Lung microvascular endothelial cell (primary cell): Measurements from ENCODE around the gene KAT7. TPM values are rescaled to one million over a fixed set of nuclear protein-coding genes. Genes with fewer than 3 reads are reported as not detected.

Experiments used
- DNase-seq, 2 donors: peaks; one replicate each; pipeline versions ENCODE4 v3.0.0 to v3.0.0-alpha.2; 2010; ENCODE audit warnings: low read depth in 2 of 2
- total RNA-seq: library from RNA; depleted of rRNA; stranded (reverse); fragments of >200 nt; gene quantifications from 2 replicates; pipeline ENCODE4 v1.2.1, GENCODE V29; 2014

The KAT7 gene
- total RNA-seq, 1 donor from 2014 or later: 21.4 TPM

- no peak for DNase-seq
These were observed 20.6 kb downstream of the KAT7 start for GRCh38 chr17:49809056-49809455.

GRCh38 chr17:49814781-49815529, 26.5 kb downstream of the KAT7 start:
- DNase-seq: no peak

DNA sequence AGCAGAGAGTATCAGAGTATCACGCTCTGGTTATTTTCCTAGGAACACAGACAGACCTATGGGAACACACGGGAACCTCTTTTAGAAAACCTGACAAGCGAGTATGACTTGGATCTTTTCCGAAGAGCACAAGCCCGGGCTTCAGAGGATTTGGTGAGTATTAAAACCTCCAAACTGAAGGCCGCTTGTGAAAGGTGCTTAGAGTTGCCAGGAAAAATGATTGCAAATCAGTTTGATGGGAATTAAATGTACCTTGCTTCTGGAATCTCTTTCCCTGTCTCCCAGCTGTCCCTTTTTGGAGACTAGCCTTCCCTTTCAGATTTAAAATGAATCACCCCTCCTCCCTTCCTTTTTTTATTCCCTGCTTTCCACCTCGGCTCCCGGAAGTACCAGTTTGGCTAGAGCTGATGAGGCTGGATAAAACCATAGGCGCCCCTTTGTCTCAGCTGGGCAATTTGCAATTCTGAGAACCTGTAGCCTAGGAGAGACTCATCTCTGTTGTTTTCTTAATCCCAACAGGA, 27.3 kb downstream of the KAT7 start:
- peak; percentile 15 to 44 for DNase-seq

GRCh38 chr17:49817993-49818392, 29.5 kb downstream of the KAT7 start:
- no peak for DNase-seq

- DNase-seq: peak in 1 of 2 donors; percentile 84
These were observed 30.7 kb downstream of the KAT7 start for GRCh38 chr17:49819138-49819537.

DNA sequence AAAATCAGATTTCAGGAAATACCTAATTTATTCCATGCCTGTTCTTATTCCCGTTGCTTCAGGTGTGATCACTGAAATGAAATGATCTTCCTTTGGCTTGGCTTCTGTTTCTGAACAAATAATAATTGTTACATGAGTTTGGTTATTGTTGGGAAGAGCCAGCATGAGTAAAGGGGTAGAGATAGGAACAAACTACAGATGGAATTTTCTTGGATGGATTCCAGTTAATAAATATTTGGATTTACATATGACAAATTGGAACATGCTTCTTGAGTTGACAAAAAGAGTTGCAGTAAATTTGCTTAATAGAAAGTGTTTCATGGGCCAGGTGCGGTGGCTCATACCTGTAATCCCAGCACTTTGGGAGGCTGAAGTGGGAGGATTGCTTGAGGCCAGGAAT, 31.2 kb downstream of the KAT7 start:
- DNase-seq: peak in 1 of 2 donors; percentile 51

DNA sequence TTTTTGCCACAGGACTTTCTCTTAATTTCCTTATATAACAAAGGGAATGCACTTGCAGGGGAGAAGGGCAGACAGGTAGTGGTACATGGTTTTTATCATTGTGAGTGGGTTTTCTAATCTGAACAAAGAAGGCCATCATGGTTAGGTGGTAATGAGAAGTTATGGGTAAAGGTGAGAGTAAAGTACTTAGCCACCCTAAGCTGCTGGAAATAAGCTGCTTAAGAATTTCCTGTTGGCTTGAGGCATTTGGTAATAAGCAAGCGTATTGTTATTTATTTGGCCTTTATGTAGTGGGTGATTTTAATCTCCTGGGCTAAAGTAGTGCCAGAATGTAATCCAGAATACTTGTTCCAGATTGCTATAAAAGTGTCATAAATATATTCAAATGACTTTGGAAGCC, 32.3 kb downstream of the KAT7 start:
- no peak for DNase-seq

GRCh38 chr17:49821466-49821865, 33.0 kb downstream of the KAT7 start:
- peak in 1 of 2 donors; percentile 85 for DNase-seq

DNA sequence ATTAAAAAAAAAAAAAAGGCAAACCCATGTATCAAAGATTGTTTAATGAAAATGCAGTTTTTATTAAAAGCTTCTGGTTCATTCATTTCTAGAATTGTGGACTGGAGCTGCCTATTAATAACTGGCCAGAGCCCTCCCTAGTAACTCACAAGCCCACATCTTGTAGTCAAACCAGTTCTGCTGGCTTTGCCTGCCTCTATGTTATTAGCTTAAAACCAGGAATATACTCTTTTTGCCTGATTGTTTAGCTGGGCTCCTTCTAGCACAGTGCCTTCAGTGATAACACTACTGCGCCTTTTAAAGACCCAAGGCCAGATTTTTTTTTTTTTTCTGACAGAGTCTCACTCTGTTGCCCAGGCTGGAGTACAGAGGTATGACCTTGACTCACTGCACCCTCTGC, 33.4 kb downstream of the KAT7 start:
- DNase-seq: no peak

- no peak for DNase-seq
These were observed 34.3 kb downstream of the KAT7 start for GRCh38 chr17:49822829-49823228.

GRCh38 chr17:49823614-49824013, 35.1 kb downstream of the KAT7 start:
- no peak for DNase-seq

GRCh38 chr17:49825645-49826044, 37.2 kb downstream of the KAT7 start:
- DNase-seq: no peak

DNA sequence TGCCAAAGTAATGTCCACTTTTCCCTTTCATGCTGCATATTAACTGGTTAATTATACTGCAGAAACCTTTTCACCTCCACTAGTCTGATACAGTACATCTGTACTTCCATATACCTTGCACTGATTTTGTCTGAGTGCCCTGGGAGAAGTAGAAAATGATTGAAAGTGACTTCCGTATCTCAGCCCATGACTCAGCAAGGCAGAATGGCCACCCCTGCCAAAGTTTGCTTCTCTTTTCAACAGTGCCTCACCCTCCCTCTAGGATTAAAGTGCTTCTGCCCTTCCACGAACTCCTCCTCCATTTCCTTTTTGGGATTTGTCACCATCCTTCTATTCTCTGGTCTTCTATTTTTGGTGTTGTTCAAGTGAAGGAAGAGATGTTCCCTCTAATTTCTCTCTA, 39.8 kb downstream of the KAT7 start:
- peak in 1 of 2 donors; percentile 31 for DNase-seq

- DNase-seq: no peak
These were observed 40.5 kb downstream of the KAT7 start for GRCh38 chr17:49829026-49829425.

DNA sequence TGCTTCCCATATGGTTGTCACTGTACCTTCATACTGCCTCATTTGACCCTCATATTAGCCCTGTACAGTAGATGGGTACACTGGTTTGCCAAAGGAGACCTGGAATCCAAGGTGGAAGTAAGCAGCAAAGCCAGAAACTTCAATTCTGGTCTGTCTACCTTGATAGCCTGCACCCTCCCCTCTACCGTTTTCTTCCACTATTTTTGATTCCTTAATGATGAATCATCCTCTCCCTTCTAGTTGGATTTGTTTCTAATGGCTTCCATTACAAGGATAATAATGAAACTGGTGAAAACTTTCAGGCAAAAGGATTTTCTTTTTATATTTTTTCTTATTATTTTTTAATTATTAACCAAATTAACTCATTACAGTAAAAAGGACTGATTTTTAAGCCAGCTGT, 42.1 kb downstream of the KAT7 start:
- no peak for DNase-seq

GRCh38 chr17:49832840-49833599, 44.5 kb downstream of the KAT7 start:
- peak; percentile 82 to 94 for DNase-seq

GRCh38 chr17:49834118-49834743, 45.8 kb downstream of the KAT7 start:
- DNase-seq: peak in 1 of 2 donors; percentile 69

GRCh38 chr17:49835472-49835871, 47.0 kb downstream of the KAT7 start:
- no peak for DNase-seq

DNA sequence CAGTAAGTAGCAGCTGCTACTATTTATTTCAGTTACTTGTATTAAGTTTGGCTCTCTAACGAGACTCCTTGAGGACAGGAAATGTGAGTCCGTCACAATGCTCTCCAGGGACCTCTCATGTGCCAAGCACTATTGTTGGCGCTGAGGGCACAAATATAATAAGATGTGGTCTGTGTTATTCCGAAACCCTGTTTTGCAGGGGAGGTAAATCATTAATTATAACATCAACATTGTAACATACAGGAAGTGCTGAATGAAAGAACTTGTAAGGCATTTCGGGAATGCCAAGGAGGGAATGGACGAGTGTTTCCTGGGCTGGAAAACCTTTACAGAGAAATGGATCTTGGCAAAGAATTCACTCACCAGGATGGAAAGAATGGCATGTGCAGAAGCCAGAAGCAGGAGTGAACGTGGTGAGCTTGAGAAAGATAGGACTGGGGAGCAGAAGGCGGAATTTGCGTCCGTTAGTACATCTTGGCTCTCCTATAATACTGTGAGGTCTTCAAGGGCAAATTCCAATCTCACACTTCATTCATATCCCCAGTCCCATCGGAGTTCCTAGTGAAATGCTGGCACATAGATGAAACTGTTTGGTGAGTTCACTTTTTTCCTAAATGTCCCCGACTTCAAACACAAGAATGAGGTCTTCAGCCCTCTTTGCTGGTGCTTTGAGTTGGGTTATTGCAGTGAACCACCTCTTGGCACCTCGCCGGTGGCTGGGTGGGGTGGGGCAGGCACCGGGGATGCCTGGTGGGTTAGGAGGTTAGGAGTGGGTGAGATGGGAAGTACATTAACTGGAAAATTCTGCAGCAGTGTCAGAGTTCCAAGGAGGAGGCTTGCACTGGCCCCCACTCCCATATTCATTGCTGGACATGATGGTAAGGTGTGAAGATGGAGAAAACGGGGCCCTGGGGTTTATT, 47.9 kb downstream of the KAT7 start:
- DNase-seq: peak in 1 of 2 donors; percentile 70

- DNase-seq: no peak
These were observed 51.0 kb downstream of the KAT7 start for GRCh38 chr17:49839455-49839854.

DNA sequence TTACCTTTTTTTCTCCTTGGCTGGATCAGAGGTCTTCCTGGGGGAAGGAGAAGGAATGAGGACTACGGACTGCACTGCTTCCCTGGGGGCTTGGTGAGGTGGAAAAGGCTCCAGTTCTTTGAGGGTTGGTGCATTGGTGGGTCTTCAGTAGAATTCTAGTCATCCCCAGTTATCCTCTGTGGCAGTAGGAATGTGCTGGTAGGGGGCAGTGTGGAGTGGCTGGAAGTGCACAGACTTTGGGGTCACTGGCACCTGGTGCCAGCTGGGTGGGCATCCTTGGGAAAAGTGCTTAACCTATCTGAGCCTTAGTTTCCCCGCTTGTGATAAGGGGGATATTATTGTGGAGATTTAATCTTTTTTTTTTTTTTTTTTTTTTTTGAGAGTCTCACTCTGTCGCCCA, 53.1 kb downstream of the KAT7 start:
- no peak for DNase-seq
